GM10847 (cell line): Measurements from ENCODE around the gene NGRN.

Experiments used
- POLR2A ChIP-seq: IDR thresholded peaks from 2 replicates; pipeline ENCODE4 v1.6.1; 2011; ENCODE audit not compliant: insufficient read length; ENCODE audit errors: extremely low read depth

NGRN gene

GRCh38 chr15:90300988-90301706 lies 35.7 kb downstream of the NGRN start:
- TF ChIP-seq POLR2A = no peak

DNA sequence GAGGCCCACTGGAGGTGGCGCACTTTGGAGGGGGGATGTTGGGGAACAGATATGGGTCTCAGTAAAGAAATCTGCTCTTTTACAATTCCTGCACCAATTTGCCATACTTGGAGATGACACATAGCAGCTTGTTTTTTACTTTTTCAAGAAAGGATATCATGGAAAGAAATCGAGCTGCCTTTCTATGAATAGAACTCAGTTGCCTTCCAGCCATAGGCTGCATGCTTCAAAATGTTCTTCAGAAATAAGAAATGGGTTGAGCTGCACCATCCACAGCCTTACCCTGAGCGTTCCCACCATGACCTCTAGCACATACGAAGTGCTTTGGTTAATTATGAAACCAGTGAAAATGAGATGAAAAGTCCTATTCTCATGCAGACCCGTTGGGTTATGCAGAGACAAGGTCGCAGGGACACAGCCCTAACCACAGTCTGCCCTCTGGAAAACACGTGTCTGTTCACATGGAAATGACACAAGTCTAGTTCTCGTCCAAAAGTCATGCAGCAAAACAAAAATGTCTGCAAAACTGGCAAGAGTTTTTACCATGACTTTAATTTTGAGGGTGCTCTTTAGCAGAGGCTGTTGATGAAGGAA lies 36.3 kb downstream of the NGRN start:
- TF ChIP-seq POLR2A = no peak

- TF ChIP-seq POLR2A = no peak
These were observed 40.5 kb downstream of the NGRN start for GRCh38 chr15:90305932-90306331.

DNA sequence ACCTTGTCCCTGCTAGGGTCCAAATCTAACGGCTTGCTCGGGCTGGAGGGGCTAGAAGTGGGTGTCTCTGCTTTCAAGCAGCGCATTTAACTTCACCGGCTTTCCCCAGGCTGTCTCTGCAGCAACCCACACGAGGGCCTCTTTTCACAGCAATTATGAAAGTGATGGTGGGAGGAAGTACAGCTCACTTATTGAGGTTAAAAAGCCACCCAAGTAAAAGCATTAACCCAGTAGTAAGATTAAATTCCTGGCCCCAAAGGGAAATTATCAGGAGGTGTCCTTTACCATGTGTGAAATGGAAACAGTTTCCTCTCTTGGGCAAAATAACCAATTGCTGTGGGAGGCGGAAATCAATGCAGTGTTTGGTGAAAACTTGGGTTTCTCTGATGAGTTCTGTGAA lies 41.1 kb downstream of the NGRN start:
- no peak for TF ChIP-seq POLR2A

DNA sequence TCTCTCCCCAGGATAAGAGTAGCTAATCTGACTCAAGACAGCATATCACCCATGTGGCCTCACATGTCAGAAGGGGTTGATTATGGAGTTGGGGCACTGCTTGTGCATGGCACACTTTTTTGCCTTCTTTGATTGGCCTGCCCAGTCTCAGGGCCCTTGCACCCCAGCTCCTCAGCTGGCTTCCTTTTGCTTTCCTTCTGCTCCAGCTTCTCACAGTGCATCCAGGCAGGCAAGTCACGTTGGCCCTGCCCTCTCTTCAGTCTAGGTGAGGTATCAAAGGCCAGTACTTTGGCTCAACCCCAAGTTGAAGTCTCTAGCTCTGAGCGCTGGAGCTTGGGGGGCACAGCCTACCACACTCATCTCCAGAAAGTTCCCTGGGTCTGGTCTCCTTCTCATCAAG lies 42.2 kb downstream of the NGRN start:
- TF ChIP-seq POLR2A = no peak

DNA sequence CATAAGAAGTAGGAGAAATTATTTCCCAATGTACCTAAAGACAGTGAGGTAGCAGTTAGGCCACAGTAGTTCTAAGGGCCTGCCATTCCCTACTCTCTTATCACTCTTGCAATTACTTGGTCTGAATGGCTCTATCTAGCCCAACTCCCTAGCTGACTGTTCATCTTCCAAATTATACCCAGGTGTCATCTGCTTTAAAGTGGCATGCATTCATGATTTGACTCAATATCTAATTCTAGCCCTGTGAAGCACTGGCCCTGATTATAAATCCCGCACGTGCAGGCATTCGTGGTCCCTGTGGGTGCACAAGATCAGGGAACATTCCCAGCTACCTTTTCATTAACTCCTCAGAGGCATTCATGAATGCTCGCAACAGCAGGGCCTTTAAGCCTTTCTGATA lies 43.5 kb downstream of the NGRN start:
- no peak for TF ChIP-seq POLR2A

DNA sequence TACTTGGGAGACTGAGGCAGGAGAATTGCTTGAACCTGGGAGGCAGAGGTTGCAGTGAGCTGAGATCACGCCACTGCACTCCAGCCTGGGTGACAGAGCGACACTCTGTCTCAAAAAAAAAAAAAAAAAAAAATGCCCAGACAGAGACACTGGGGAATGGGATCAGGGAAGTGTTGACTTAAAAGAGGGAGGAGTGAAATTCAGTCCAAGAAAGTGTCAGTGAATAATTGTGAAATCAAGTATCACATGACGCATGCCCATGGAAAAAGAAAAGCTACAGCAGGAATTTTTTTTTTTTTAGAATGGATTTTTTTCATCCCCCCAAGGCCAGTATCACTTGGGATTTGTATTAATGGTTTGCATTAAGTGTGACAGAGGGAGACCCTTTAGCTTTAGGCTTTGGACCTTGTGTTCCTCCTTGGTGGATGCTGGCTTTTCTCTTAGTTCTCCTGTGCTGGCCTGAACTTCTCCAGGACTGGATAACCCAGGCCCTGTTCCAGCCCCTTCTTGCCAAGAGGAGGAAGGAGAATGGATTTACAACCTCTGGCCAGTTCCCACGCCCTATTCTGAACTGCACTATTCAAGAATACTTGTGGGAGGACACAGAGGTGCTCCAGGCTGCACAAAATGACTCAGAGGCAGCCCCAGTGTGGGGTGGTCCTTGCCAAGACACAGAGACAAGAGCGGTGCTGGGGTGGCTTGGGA lies 50.0 kb downstream of the NGRN start:
- TF ChIP-seq POLR2A = no peak

- no peak for TF ChIP-seq POLR2A
These were observed 50.7 kb downstream of the NGRN start for GRCh38 chr15:90316139-90316538.

DNA sequence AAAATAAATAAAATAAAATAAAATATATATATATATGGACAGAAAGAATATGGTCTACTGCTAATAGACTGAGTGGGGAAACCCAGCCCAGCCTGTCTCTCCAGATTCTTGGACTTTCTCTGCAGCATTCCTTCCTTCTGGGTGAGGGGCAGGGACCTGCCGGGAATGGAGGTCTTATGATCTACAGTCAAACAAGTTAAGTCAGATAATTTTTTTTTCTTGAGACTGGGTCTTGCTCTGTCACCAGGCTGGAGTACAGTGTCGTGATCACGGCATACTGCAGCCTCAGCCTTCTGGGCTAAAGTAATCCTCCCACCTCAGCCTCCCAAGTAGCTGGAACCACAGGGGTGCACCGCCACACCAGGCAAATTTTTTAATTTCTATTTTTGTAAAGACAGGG lies 53.1 kb downstream of the NGRN start:
- TF ChIP-seq POLR2A = no peak

DNA sequence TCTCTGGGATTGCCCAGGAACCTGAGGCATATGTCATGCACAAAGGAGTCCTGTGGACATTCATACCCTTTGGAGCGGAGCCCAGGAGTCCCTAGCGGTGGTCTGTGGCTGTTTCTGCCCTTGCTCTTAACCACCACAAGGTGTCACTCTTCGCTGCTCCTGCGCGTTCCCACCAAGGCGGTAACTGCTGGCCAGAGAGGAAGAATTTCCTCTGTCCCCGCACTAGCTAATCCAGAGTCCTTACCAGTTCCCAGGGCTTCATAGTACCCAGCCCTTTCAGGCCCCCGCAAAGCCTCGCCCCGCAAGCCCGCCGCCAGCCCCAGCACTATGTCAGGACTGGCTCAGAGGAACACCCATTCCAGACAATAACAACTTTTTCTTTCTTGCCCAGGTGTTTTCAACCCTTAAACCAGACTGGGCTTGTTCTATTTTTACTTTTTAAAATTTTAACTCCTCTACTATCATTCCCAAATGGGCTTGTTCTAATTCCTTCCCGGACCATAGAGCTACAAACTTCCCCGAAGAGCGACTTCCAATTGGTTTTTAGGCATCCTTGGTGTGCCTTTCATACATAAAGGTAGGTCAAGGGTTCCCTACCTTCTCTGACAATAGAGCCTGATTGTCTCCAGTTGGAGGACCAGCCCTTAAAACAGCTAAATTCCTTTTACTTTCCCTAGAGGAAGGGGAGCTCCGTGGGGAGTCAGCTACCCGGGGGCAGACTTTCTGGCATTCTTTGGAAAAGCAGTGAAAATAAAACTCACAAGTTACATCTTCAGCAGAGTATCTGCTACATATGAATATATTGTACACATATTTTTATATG lies 54.8 kb downstream of the NGRN start:
- no peak for TF ChIP-seq POLR2A

DNA sequence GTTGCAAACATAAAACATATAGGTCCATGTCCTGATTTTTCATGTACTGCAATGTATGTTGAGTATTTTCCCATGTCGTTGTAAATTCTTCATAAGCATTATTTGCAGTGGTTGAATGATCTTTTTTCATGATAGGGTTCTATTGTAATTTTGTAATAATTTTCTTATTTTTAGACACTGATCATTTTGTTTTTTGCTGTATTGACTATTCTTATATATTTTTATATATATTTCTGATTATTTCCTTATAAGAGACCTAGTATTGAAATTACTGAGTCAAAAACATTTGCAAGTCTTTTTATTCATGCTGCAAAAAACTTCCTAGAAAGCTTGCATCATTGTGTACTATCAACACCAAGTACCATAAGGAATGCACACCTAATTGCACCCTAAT lies 55.4 kb downstream of the NGRN start:
- TF ChIP-seq POLR2A = no peak
